Cardiac muscle cell (in vitro differentiated cells and primary cell): ENCODE measurements around the gene PEAK3. TPM values are rescaled to one million over a fixed set of nuclear protein-coding genes. Genes with fewer than 3 reads are reported as not detected.

Experiments
- DNase-seq, 2 donors: peaks; one replicate each; pipeline versions ENCODE4 v3.0.0 to v3.0.0-alpha.2; 2010 to 2017; ENCODE audit warnings: low read depth in 1 of 2, low spot score in 1 of 2
- H3K27ac ChIP-seq: fragments of 200-600 bp; sonication (generic); 2 replicates; pipeline ENCODE4 v1.5.1; 2016
- H3K27me3 ChIP-seq: fragments of 200-600 bp; sonication (generic); 2 replicates; pipeline ENCODE4 v1.6.0; 2016; ENCODE audit warnings: control low read depth
- H3K36me3 ChIP-seq: fragments of 200-600 bp; sonication (generic); 2 replicates; pipeline ENCODE4 v1.5.1; 2016; ENCODE audit warnings: control low read depth
- H3K4me1 ChIP-seq: fragments of 200-600 bp; sonication (generic); 2 replicates; pipeline ENCODE4 v1.8.1; 2017; ENCODE audit warnings: low read depth, mild to moderate bottlenecking, mixed run types
- H3K4me3 ChIP-seq: fragments of 200-600 bp; sonication (generic); 2 replicates; pipeline ENCODE4 v1.5.1; 2016; ENCODE audit warnings: mild to moderate bottlenecking
- H3K9me3 ChIP-seq: fragments of 200-600 bp; sonication (generic); 2 replicates; pipeline ENCODE4 v1.5.1; 2017; ENCODE audit warnings: low read depth, mild to moderate bottlenecking, control low read depth
- polyA plus RNA-seq: library from polyadenylated mRNA; unstranded; fragments of >200 nt; fragmentation: Nextera tagmentation; extraction: Ambion mirVana; gene quantifications from 2 replicates; pipeline ENCODE4 v1.2.1, GENCODE V29; 2016
- total RNA-seq: library from RNA; depleted of rRNA; stranded (reverse); fragments of >200 nt; gene quantifications from 2 replicates; pipeline ENCODE4 v1.2.3, GENCODE V29; 2016
- TF ChIP-seq, protein P1 (sequence below): IDR thresholded peaks from 2 replicates; pipeline ENCODE4 v1.5.1; 2012; ENCODE audit warnings: low read depth, mild to moderate bottlenecking, low read length

Gene PEAK3, protein sequence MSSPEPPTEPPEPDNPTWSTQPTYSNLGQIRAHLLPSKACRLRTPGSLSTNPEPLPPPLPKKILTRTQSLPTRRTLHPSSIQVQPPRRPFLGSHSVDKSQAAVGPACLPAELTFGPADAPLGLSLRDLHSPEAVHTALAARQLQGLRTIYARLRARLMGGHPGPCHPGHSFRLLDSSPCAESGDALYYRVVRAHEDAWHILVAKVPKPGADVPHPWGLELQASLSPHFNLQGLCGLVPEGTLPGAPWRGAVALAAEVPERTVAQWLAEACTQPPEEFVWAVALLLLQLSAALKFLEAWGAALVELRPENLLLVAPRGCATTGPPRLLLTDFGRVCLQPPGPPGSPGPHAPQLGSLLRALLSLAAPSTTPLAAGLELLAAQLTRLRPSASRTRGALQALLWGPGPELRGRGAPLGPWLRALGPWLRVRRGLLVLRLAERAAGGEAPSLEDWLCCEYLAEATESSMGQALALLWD
- total RNA-seq: 0.48 TPM in 1 of 2 replicates, not detected in the other
- polyA plus RNA-seq: 0.06 and 0.51 TPM in 2 replicates

DNA sequence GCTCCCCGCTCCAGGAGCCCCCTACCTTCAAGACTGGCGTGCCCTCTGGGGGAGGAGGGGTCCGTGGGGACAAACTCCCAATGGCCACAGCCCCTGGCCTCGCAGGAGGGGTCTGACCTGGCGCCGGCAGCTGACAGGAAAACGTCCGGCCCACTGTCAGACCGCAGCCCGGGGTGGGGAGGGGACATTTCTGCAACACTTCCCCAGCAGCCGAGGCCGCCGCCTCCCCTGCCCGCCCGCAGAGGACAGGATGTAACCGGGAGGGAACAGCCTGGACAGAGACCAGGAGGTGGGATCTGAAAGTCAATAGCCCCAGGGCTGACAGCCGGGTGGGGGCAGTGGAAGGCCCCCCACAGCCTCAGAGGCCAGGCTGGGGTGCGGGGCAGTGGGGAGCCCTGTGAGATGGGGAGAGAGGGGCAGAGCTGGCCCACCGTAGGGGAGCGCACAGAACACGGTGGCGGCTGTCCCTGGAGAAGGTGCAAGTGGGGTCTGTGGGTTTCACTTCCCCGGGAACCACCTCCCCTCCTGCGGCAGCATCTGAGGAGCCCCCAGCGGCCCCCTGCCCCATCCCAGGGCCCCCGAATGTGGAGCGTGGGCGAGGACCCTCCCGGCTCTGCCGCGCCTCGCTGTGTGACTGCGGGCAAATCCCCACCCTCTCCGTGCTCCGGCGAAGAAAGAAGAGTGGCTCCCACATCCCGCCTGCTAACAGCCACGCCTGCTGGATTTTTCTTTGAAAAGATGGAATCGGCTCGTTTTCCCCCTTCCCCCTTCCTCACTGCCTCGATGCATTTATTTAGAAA, at the start of gene PEAK3:
TSS of gene PEAK3 (minus strand) at position 114 of the 800 bp plus-strand sequence. CDS start 1,244 bp downstream, outside the sequence.
- H3K27me3 ChIP-seq: peaks cover 48% of the 10 kb centered on the region
- no peaks in the 10 kb centered on the region for H3K36me3 ChIP-seq
- no peaks in the 10 kb centered on the region for H3K9me3 ChIP-seq
- H3K27ac ChIP-seq: no peak within 1 kb of the TSS
- DNase-seq: peak; percentile 61 to 64
- no peak within 1 kb of the TSS for H3K4me3 ChIP-seq
- no peaks in the 10 kb centered on the region for H3K4me1 ChIP-seq
- TF ChIP-seq, protein P1, sequence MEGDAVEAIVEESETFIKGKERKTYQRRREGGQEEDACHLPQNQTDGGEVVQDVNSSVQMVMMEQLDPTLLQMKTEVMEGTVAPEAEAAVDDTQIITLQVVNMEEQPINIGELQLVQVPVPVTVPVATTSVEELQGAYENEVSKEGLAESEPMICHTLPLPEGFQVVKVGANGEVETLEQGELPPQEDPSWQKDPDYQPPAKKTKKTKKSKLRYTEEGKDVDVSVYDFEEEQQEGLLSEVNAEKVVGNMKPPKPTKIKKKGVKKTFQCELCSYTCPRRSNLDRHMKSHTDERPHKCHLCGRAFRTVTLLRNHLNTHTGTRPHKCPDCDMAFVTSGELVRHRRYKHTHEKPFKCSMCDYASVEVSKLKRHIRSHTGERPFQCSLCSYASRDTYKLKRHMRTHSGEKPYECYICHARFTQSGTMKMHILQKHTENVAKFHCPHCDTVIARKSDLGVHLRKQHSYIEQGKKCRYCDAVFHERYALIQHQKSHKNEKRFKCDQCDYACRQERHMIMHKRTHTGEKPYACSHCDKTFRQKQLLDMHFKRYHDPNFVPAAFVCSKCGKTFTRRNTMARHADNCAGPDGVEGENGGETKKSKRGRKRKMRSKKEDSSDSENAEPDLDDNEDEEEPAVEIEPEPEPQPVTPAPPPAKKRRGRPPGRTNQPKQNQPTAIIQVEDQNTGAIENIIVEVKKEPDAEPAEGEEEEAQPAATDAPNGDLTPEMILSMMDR: no peak

DNA sequence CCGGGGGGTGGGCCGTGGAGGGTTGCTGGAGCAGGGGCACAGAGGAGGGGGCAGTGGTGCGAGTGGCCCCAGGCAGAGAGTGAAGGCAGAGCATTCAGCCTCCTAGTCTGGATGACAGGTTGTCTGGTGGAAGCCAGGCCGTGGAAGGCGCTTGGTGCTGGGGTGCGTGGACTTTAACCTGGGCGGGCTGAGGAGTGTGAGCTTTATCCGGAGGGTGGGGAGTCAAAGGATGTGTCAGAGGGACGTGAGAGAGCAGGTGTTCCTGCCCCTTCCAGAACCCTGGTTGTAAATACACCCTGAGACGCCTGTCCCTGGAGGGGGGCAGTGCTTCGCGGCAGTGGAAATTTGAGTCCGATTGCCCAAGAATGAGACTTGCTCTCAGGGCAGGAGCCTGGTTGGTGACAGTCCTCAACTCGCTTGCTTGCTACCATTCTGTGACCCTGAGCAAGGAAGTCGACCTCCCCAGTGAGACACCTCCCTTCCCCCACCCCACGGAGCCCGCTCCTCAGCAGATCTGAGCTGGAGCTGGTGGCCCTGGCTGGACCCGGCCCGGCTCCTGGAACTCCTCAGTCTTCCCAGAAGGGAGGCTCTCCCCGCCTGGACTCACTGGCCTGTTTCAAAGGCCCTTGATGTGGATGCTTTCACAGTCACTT, 48.8 kb upstream of the PEAK3 start:
- Histone ChIP-seq H3K9me3 (no peaks in the 10 kb centered on the region), H3K27ac (no peak overlapping the region), H3K36me3 (peaks cover 2% of the 10 kb centered on the region), H3K4me3 (no peak overlapping the region), H3K4me1 (peaks cover 12% of the 10 kb centered on the region), H3K27me3 (no peaks in the 10 kb centered on the region)
- TF ChIP-seq, protein P1: no peak
- no peak for DNase-seq

DNA sequence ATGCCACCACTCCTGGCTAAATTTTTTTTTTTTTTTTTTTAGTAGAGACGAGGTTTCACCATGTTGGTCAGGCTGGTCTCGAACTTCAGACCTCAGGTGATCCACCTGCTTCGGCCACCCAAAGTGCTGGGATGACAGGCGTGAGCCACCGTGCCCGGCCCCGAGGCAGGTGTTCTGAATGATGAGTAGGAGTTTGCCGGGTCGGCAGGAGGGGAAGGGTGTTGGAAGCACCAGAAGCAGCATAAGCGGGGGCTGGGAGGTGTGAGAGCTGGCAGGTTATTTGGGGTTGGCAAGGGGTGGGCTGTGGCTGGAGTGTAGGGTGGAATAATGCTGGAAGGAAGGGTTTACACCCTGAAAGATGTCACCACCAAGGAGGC, 48.3 kb upstream of the PEAK3 start:
- H3K36me3 ChIP-seq: peaks cover 2% of the 10 kb centered on the region
- TF ChIP-seq, protein P1: no peak
- H3K27ac ChIP-seq: no peak overlapping the region
- no peak overlapping the region for H3K4me3 ChIP-seq
- no peaks in the 10 kb centered on the region for H3K9me3 ChIP-seq
- H3K27me3 ChIP-seq: no peaks in the 10 kb centered on the region
- peaks cover 12% of the 10 kb centered on the region for H3K4me1 ChIP-seq
- DNase-seq: no peak

DNA sequence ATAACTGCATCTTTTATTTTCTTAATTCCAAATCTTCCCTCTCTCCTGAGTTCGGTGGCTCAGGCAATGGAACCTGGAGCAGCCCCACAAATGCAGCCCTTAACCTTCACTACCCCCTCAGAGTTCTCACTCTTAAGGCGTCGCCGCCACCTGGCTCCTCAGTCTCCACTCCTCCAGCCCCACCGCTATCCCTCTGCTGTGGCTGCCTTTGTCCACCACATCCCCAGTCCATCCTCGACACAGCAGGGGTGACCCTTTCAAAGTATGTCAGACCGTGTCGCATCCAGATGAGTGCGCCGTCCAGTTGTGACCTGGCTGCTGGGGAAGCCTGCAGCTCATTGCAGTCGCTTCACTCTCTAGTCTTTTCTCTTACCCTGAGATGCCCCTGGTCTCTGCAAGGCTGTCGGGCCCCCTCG, 47.5 kb upstream of the PEAK3 start:
- Histone ChIP-seq H3K27me3 (no peaks in the 10 kb centered on the region), H3K4me3 (peak overlapping the region; percentile 86), H3K27ac (no peak overlapping the region), H3K36me3 (peaks cover 2% of the 10 kb centered on the region), H3K4me1 (peaks cover 12% of the 10 kb centered on the region), H3K9me3 (no peaks in the 10 kb centered on the region)
- DNase-seq: no peak
- TF ChIP-seq, protein P1: no peak

DNA sequence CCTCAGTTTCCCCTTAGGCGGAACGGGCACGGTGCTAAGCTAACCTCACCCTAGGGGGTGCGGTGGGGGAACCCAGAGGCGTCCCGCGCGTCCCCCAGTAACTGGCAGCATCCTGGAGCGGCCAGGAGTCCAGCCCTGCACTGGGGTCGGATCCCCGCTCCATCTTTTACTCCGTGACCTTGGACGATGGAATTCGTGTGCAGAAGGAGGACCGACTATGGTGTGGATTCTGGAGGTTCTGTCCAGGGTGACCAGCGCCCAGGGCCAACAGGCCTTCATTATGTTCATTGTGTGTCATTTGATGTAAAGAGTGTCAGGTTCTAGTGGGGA, 47.1 kb upstream of the PEAK3 start:
- TF ChIP-seq, protein P1: no peak

More for the DNA sequence above, 47.1 kb upstream of the PEAK3 start:
- no peaks in the 10 kb centered on the region for H3K9me3 ChIP-seq
- no peaks in the 10 kb centered on the region for H3K27me3 ChIP-seq
- peak overlapping the region; percentile 86 for H3K4me3 ChIP-seq
- H3K27ac ChIP-seq: peak overlapping the region; percentile 74
- H3K36me3 ChIP-seq: peaks cover 3% of the 10 kb centered on the region
- H3K4me1 ChIP-seq: peaks cover 12% of the 10 kb centered on the region
- no peak for DNase-seq
